Cardiac muscle cell (in vitro differentiated cells and primary cell): Measurements from ENCODE around the gene TMBIM6. TPM values are rescaled to one million over a fixed set of nuclear protein-coding genes. Genes with fewer than 3 reads are reported as not detected.
A peak's percentile ranks its signal among the peaks of the same experiment; 100 is the strongest.

Experiments used
- DNase-seq, 2 donors: peaks; one replicate each; pipeline versions ENCODE4 v3.0.0 to v3.0.0-alpha.2; 2010 to 2017; ENCODE audit warnings: low read depth in 1 of 2, low spot score in 1 of 2
- H3K27ac ChIP-seq: fragments of 200-600 bp; sonication (generic); 2 replicates; pipeline ENCODE4 v1.5.1; 2016
- H3K27me3 ChIP-seq: fragments of 200-600 bp; sonication (generic); 2 replicates; pipeline ENCODE4 v1.6.0; 2016; ENCODE audit warnings: control low read depth
- H3K36me3 ChIP-seq: fragments of 200-600 bp; sonication (generic); 2 replicates; pipeline ENCODE4 v1.5.1; 2016; ENCODE audit warnings: control low read depth
- H3K4me1 ChIP-seq: fragments of 200-600 bp; sonication (generic); 2 replicates; pipeline ENCODE4 v1.8.1; 2017; ENCODE audit warnings: low read depth, mild to moderate bottlenecking, mixed run types
- H3K4me3 ChIP-seq: fragments of 200-600 bp; sonication (generic); 2 replicates; pipeline ENCODE4 v1.5.1; 2016; ENCODE audit warnings: mild to moderate bottlenecking
- H3K9me3 ChIP-seq: fragments of 200-600 bp; sonication (generic); 2 replicates; pipeline ENCODE4 v1.5.1; 2017; ENCODE audit warnings: low read depth, mild to moderate bottlenecking, control low read depth
- CTCF ChIP-seq: IDR thresholded peaks from 2 replicates; pipeline ENCODE4 v1.5.1; 2012; ENCODE audit warnings: low read depth, mild to moderate bottlenecking, low read length
- polyA plus RNA-seq: library from polyadenylated mRNA; unstranded; fragments of >200 nt; fragmentation: Nextera tagmentation; extraction: Ambion mirVana; gene quantifications from 2 replicates; pipeline ENCODE4 v1.2.1, GENCODE V29; 2016
- total RNA-seq: library from RNA; depleted of rRNA; stranded (reverse); fragments of >200 nt; gene quantifications from 2 replicates; pipeline ENCODE4 v1.2.3, GENCODE V29; 2016

Gene TMBIM6
- total RNA-seq (192 and 232 TPM in 2 replicates), polyA plus RNA-seq (388 and 524 TPM in 2 replicates)

DNA sequence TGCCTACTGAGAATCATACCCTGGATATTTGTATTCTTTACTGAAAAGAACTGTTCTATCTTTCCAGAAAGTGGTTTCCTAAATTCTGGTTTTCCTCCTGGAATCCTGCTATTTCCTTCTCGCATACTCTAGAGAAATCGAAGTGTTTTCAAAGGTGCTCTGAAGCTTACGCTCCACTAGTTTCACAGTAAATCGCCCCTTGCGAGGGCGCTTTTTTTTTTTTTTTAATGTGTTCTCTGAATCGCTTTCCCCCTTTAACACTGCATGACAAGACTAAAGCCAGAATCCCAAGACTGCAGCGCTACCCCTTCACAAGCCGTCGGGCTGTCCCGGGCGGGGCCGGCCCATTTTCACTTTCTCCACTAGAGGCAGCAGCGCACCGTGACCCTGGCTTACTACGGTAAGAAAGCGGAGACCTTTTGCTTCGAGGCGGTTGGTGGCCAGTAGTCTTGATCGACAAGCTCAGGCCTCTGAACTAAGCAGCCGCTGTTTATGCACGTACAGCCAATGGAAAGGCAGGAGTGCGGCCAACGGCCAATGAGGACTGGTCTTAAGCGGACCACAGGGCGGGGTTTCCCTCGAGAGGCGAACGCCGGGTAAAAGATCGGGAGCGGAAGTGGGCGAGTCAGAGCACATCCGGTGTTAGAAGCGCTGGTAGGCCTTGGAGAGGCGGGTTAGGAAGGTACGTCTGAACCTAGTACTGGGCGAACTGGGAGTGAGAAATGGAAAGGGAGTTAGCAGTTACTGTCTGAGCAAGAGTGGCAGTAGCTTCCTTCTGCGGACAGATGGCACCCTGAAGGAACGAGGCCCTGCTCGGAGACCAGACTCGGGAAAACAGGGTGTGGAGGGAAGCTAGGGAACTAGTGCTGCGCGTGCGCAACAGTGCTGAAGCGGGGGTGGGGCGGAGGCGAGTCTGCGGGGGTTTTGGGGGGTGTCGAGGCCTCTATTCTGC lies at the start of gene TMBIM6:
TSS of gene TMBIM6 (plus strand) at position 628 of the 952 bp plus-strand sequence. CDS start 10,937 bp downstream, outside the sequence.
- peak; percentile 100 for DNase-seq
- Histone ChIP-seq H3K9me3 (no peaks in the 10 kb centered on the region), H3K36me3 (no peaks in the 10 kb centered on the region), H3K27me3 (no peaks in the 10 kb centered on the region), H3K27ac (peak within 1 kb of the TSS; percentile 98), H3K4me3 (peak within 1 kb of the TSS; percentile 83), H3K4me1 (peaks cover 29% of the 10 kb centered on the region)
- TF ChIP-seq CTCF, result peak; percentile 94

DNA sequence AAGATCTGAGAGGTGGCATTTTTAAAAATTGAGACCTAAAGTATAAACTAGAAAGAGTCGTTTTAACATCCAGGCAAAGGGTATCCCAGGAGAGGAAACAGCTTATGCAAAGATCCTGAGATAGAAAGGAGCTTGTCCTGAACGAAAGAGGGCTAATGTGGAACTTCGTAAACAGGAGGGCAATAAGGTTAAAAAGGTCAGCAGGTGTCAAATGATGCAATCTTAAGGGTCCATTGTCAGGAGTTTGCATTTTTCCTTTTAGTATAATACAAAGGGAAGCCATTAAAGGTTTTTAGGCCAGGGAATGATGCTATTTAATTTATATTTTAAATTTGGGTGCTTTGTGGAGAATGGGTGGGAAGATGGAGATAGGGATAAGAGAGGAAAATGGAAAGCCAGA lies 48.5 kb upstream of the TMBIM6 start:
- no peak overlapping the region for H3K27ac ChIP-seq
- H3K4me1 ChIP-seq, result peaks cover 3% of the 10 kb centered on the region
- no peaks in the 10 kb centered on the region for H3K9me3 ChIP-seq
- DNase-seq, result no peak
- H3K36me3 ChIP-seq, result no peaks in the 10 kb centered on the region
- H3K27me3 ChIP-seq, result no peaks in the 10 kb centered on the region
- no peak for TF ChIP-seq CTCF
- no peak overlapping the region for H3K4me3 ChIP-seq

- Histone ChIP-seq H3K9me3 (no peaks in the 10 kb centered on the region), H3K4me1 (peaks cover 14% of the 10 kb centered on the region), H3K27ac (no peak overlapping the region), H3K36me3 (no peaks in the 10 kb centered on the region), H3K27me3 (no peaks in the 10 kb centered on the region), H3K4me3 (no peak overlapping the region)
- DNase-seq, result no peak
- TF ChIP-seq CTCF, result no peak
Observed at GRCh38 chr12:49693931-49694444, 47.4 kb upstream of the TMBIM6 start.

DNA sequence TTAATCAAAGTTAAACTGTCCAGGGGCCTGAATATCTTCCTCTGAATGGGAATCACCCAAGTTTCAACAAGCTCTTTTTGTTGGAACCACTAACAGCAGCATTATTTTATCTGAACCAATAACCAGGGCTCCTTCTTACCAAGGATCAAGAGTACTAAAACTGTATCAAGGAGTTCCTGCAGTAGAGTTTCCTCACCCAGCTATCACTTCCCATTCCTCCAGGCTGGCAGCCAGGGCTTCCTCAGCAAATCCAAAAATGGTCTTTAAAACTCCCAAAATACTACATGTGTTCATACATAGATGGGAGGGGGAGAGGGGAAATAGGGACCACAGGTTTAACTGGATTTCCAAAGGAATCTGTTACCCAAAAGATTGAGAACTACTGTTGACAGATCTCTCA lies 44.6 kb upstream of the TMBIM6 start:
- Histone ChIP-seq H3K9me3 (no peaks in the 10 kb centered on the region), H3K36me3 (no peaks in the 10 kb centered on the region), H3K4me3 (no peak overlapping the region), H3K27ac (no peak overlapping the region), H3K27me3 (no peaks in the 10 kb centered on the region), H3K4me1 (peaks cover 17% of the 10 kb centered on the region)
- TF ChIP-seq CTCF, result no peak
- no peak for DNase-seq

GRCh38 chr12:49697808-49698207 lies 43.5 kb upstream of the TMBIM6 start:
- H3K36me3 ChIP-seq, result no peaks in the 10 kb centered on the region
- H3K4me3 ChIP-seq, result no peak overlapping the region
- peaks cover 22% of the 10 kb centered on the region for H3K4me1 ChIP-seq
- H3K9me3 ChIP-seq, result no peaks in the 10 kb centered on the region
- H3K27me3 ChIP-seq, result no peaks in the 10 kb centered on the region
- DNase-seq, result no peak
- TF ChIP-seq CTCF, result no peak
- no peak overlapping the region for H3K27ac ChIP-seq
